ENCODE measurements around the gene C5orf47.

GRCh38 chr5:173972925-173973615, 15.9 kb upstream of the C5orf47 start:
- TF ChIP-seq EZH2 (IDR thresholded peaks at IDR 0.05; ENCODE audit: borderline replicate concordance, low read depth, low read length, poor library complexity, severe bottlenecking) (no peak), CTCF (conservative IDR thresholded peaks at IDR 0.05; ENCODE audit: low read depth, low read length) (peak; percentile 79)

Measured in A673 (cell line).